H1 (cell line): ENCODE results near the gene PLVAP. TPM values are rescaled to one million over a fixed set of nuclear protein-coding genes. Genes with fewer than 3 reads are reported as not detected.

Experiments
- CTCF ChIA-PET: fragments of 300-600 bp; sonication (Branson Sonifier 250); formaldehyde crosslinking; loops from one replicate; lab custom pipeline; 2021; ENCODE audit not compliant: partially characterized antibody; lab: Charles Lee
- POLR2A ChIA-PET: fragments of 300-600 bp; sonication (Branson Sonifier 250); formaldehyde crosslinking; loops from one replicate; lab custom pipeline; 2021; ENCODE audit warnings: inconsistent platforms; ENCODE audit not compliant: partially characterized antibody; lab: Charles Lee
- DNase-seq, 2 experiments: peaks; one replicate each; pipeline versions ENCODE4 v3.0.0 to v3.0.0-alpha.2; 2010 to 2022; ENCODE audit warnings: low spot score in 2 of 2, low read depth in 1 of 2, mixed read lengths in 1 of 2
- FAIRE-seq: peaks from 2 replicates; lab custom pipeline; 2011; peaks lifted over from hg19 to GRCh38; lab: Jason Lieb, UNC
- H2AFZ ChIP-seq: 2 replicates; pipeline ENCODE4 v1.8.1; 2012; ENCODE audit warnings: low read length, inconsistent platforms
- H2AK5ac ChIP-seq: 2 replicates; pipeline ENCODE4 v1.6.1; 2013; ENCODE audit warnings: low read depth, low read length
- H2BK120ac ChIP-seq: replicated peaks from 2 replicates; pipeline ENCODE3; 2013; ENCODE audit warnings: low read depth, low read length, inconsistent platforms
- H2BK12ac ChIP-seq: 2 replicates; pipeline ENCODE4 v1.6.1; 2013; ENCODE audit warnings: low read depth, low read length
- H2BK15ac ChIP-seq: 2 replicates; pipeline ENCODE4 v1.6.1; 2013; ENCODE audit warnings: low read length
- H2BK20ac ChIP-seq: 2 replicates; pipeline ENCODE4 v1.6.1; 2013; ENCODE audit warnings: low read length
- H2BK5ac ChIP-seq: 2 replicates; pipeline ENCODE4 v1.6.1; 2013; ENCODE audit warnings: low read depth, low read length
- H3K14ac ChIP-seq: 2 replicates; pipeline ENCODE4 v1.6.1; 2013; ENCODE audit warnings: inconsistent platforms; ENCODE audit not compliant: insufficient read length
- H3K18ac ChIP-seq: 2 replicates; pipeline ENCODE4 v1.6.1; 2013; ENCODE audit warnings: low read length; ENCODE audit errors: extremely low read depth
- H3K23ac ChIP-seq: 2 replicates; pipeline ENCODE4 v1.6.1; 2013; ENCODE audit warnings: inconsistent platforms; ENCODE audit not compliant: insufficient read length
- H3K23me2 ChIP-seq: 2 replicates; pipeline ENCODE4 v1.6.1; 2013; ENCODE audit warnings: low read depth, low read length
- H3K27ac ChIP-seq: 2 replicates; pipeline ENCODE4 v1.6.1; 2011; ENCODE audit warnings: low read depth, low read length, inconsistent platforms
- H3K27me3 ChIP-seq, 4 experiments: replicated peaks in 1 of 4; 1 replicate in 1 of 4; 2 replicates in 3 of 4; pipeline versions ENCODE4 v1.6.1 to v1.8.1; 2011 to 2013; ENCODE audit warnings: low read length in 3 of 4, mild to moderate bottlenecking in 3 of 4, inconsistent platforms in 2 of 4, mixed read lengths in 2 of 4, moderate library complexity in 1 of 4; ENCODE audit not compliant: control insufficient read depth in 3 of 4, insufficient read depth in 3 of 4; ENCODE audit errors: extremely low read depth in 1 of 4
- H3K36me3 ChIP-seq, 4 experiments: 2 replicates each; pipeline versions ENCODE4 v1.6.1 to v1.8.1; 2011 to 2013; ENCODE audit warnings: mild to moderate bottlenecking in 4 of 4, low read length in 3 of 4, moderate library complexity in 2 of 4, control low read depth in 1 of 4, inconsistent platforms in 1 of 4; ENCODE audit not compliant: insufficient read depth in 4 of 4, control insufficient read depth in 2 of 4
- H3K4ac ChIP-seq: replicated peaks from 2 replicates; pipeline ENCODE3; 2013; ENCODE audit warnings: low read length, low read depth, mixed read lengths, inconsistent platforms; ENCODE audit not compliant: insufficient read length
- H3K4me1 ChIP-seq, 4 experiments: replicated peaks in 1 of 4; 1 replicate in 1 of 4; 2 replicates in 3 of 4; pipeline versions ENCODE4 v1.6.1 to v1.8.1; 2011 to 2013; ENCODE audit warnings: low read length in 3 of 4, inconsistent platforms in 2 of 4, mixed read lengths in 1 of 4; ENCODE audit not compliant: insufficient read depth in 4 of 4, control insufficient read depth in 3 of 4
- H3K4me2 ChIP-seq, 2 experiments: 2 replicates each; pipeline versions ENCODE4 v1.6.1 to v1.8.1; 2011 to 2013; ENCODE audit warnings: low read depth in 2 of 2, low read length in 2 of 2, control low read depth in 1 of 2, inconsistent platforms in 1 of 2, mild to moderate bottlenecking in 1 of 2; ENCODE audit not compliant: insufficient read depth in 1 of 2
- H3K4me3 ChIP-seq, 4 experiments: fragments of 200-600, 300-600 bp in 1 of 4; sonication (generic), shearing (Covaris generic), sonication (Bioruptor Twin) in 1 of 4; 2 replicates each; pipeline versions ENCODE4 v1.5.1 to v1.8.1; 2011 to 2016; ENCODE audit warnings: low read length in 4 of 4, low read depth in 3 of 4, control low read depth in 2 of 4, inconsistent platforms in 2 of 4, mild to moderate bottlenecking in 2 of 4, mixed read lengths in 1 of 4, moderate library complexity in 1 of 4; ENCODE audit not compliant: insufficient read depth in 2 of 4; ENCODE audit errors: extremely low read depth in 1 of 4
- H3K56ac ChIP-seq: replicated peaks from 2 replicates; pipeline ENCODE3; 2013; ENCODE audit warnings: low read depth, mild to moderate bottlenecking, mixed read lengths, low read length, inconsistent platforms; ENCODE audit not compliant: insufficient read length
- H3K79me1 ChIP-seq: 2 replicates; pipeline ENCODE4 v1.6.1; 2013; ENCODE audit warnings: low read depth, low read length, control low read depth
- H3K79me2 ChIP-seq, 2 experiments: 2 replicates each; pipeline versions ENCODE4 v1.6.1 to v1.8.1; 2012 to 2013; ENCODE audit warnings: low read length in 2 of 2, mild to moderate bottlenecking in 2 of 2, inconsistent platforms in 1 of 2; ENCODE audit not compliant: insufficient read depth in 2 of 2, control insufficient read depth in 1 of 2
- H3K9ac ChIP-seq, 4 experiments: replicated peaks in 1 of 4; 1 replicate in 1 of 4; 2 replicates in 3 of 4; pipeline versions ENCODE4 v1.6.1 to v1.8.1; 2011 to 2013; ENCODE audit warnings: low read depth in 3 of 4, low read length in 3 of 4, control low read depth in 2 of 4, mild to moderate bottlenecking in 2 of 4, moderate library complexity in 2 of 4, inconsistent platforms in 1 of 4; ENCODE audit errors: extremely low read depth in 1 of 4
- H3K9me3 ChIP-seq, 2 experiments: 2 replicates each; pipeline versions ENCODE4 v1.6.1 to v1.8.1; 2012 to 2013; ENCODE audit warnings: mild to moderate bottlenecking in 2 of 2, moderate library complexity in 2 of 2, control low read depth in 1 of 2, inconsistent platforms in 1 of 2, low read depth in 1 of 2, low read length in 1 of 2, mixed read lengths in 1 of 2; ENCODE audit not compliant: insufficient read depth in 2 of 2
- H4K20me1 ChIP-seq, 2 experiments: replicated peaks in 1 of 2; 2 replicates each; pipeline versions ENCODE3 to v1.8.1; 2011 to 2013; ENCODE audit warnings: inconsistent platforms in 2 of 2, low read length in 2 of 2, mild to moderate bottlenecking in 1 of 2; ENCODE audit not compliant: insufficient read depth in 2 of 2, control insufficient read depth in 1 of 2
- H4K5ac ChIP-seq: 2 replicates; pipeline ENCODE4 v1.6.1; 2013; ENCODE audit warnings: low read length, low read depth, mixed read lengths, inconsistent platforms; ENCODE audit not compliant: insufficient read length
- H4K8ac ChIP-seq: 2 replicates; pipeline ENCODE4 v1.8.0; 2013; ENCODE audit warnings: mild to moderate bottlenecking, moderate library complexity, low read length, inconsistent platforms; ENCODE audit not compliant: insufficient read depth; ENCODE audit errors: extremely low read depth
- H4K91ac ChIP-seq: replicated peaks from 2 replicates; pipeline ENCODE3; 2013; ENCODE audit warnings: low read length, mixed read lengths, inconsistent platforms; ENCODE audit not compliant: insufficient read length
- ASH2L ChIP-seq: fragments of 200-600, 300-600 bp; sonication (generic); IDR thresholded peaks from one replicate; pipeline ENCODE4 v1.7.1; 2017; ENCODE audit warnings: low read length
- CHD2 ChIP-seq: IDR thresholded peaks from 2 replicates; pipeline ENCODE4 v1.6.1; 2012; ENCODE audit warnings: low read length, improper control_type of control experiment
- CREB1 ChIP-seq: IDR thresholded peaks from 2 replicates; pipeline ENCODE4 v1.6.1; 2012; ENCODE audit warnings: inconsistent platforms
- FOSL1 ChIP-seq: IDR thresholded peaks from 2 replicates; pipeline ENCODE4 v1.6.1; 2011; ENCODE audit warnings: mild to moderate bottlenecking, low read depth, low read length, moderate library complexity; ENCODE audit not compliant: insufficient read depth
- GABPA ChIP-seq: IDR thresholded peaks from 2 replicates; pipeline ENCODE4 v1.6.1; 2011; ENCODE audit warnings: mild to moderate bottlenecking, low read length, moderate library complexity, borderline replicate concordance; ENCODE audit not compliant: insufficient read depth
- GTF2F1 ChIP-seq: IDR thresholded peaks from 2 replicates; pipeline ENCODE4 v1.6.1; 2012; ENCODE audit warnings: low read depth, low read length, improper control_type of control experiment, borderline replicate concordance
- KDM1A ChIP-seq: fragments of 200-600, 300-600 bp; sonication (generic); IDR thresholded peaks from 2 replicates; pipeline ENCODE4 v1.7.1; 2016; ENCODE audit warnings: mild to moderate bottlenecking, low read length, borderline replicate concordance
- NRF1 ChIP-seq: IDR thresholded peaks from 2 replicates; pipeline ENCODE4 v1.6.1; 2011; ENCODE audit warnings: mild to moderate bottlenecking, low read depth, low read length, improper control_type of control experiment
- RNF2 ChIP-seq: fragments of 200-900, 300-1000 bp; sonication (generic); IDR thresholded peaks from 2 replicates; pipeline ENCODE4 v1.7.1; 2016; ENCODE audit warnings: borderline replicate concordance, low read depth, mild to moderate bottlenecking, antibody characterized with exemption, low read length; ENCODE audit not compliant: poor library complexity, severe bottlenecking; ENCODE audit errors: missing control alignments
- SIRT6 ChIP-seq: IDR thresholded peaks from one replicate; pipeline ENCODE4 v1.7.1; 2012; ENCODE audit warnings: low read length, inconsistent platforms
- SP1 ChIP-seq: IDR thresholded peaks from 2 replicates; pipeline ENCODE4 v1.6.1; 2011; ENCODE audit warnings: low read depth, low read length
- SP2 ChIP-seq: IDR thresholded peaks from 2 replicates; pipeline ENCODE4 v1.6.1; 2012; ENCODE audit warnings: mild to moderate bottlenecking, low read length, inconsistent platforms
- TAF7 ChIP-seq: optimal IDR thresholded peaks from 2 replicates; pipeline ENCODE3; 2011; ENCODE audit warnings: low read depth, mild to moderate bottlenecking, inconsistent platforms, low read length, moderate library complexity, borderline replicate concordance
- YY1 ChIP-seq: IDR thresholded peaks from 2 replicates; pipeline ENCODE4 v1.6.1; 2011; ENCODE audit warnings: low read depth, mild to moderate bottlenecking, low read length
- WGBS, 2 experiments: shearing (Covaris generic) in 1 of 2; methylation state at CpG; one replicate each; pipeline versions ENCODE4 v1.1.6 to v1.1.7; 2013 to 2015; ENCODE audit warnings: low lambda C conversion rate in 2 of 2, mixed read lengths in 2 of 2, inconsistent platforms in 1 of 2, low coverage in 1 of 2, missing lambda C conversion rate in 1 of 2; ENCODE audit not compliant: insufficient replicate concordance in 2 of 2, insufficient coverage in 1 of 2, insufficient read length in 1 of 2; ENCODE audit errors: extremely low coverage in 1 of 2, missing lambda C conversion rate in 1 of 2; 5-methylcytosine and 5-hydroxymethylcytosine counted together
- polyA plus RNA-seq, 7 experiments: library from polyadenylated mRNA; depleted of rRNA in 3 of 7; stranded (reverse) in 5 of 7; unstranded in 2 of 7; fragments of >200 nt in 5 of 7; fragments of 200-250 nt in 2 of 7; gene quantifications; 1 replicate in 5 of 7; 2 replicates in 1 of 7; 4 replicates in 1 of 7; pipeline versions ENCODE4 v1.2.1 to v1.2.3, GENCODE V29; 2011 to 2013; ENCODE audit warnings: missing spikeins in 2 of 7, mixed read lengths in 2 of 7
- total RNA-seq: library from RNA; stranded (reverse); fragmentation: NEBNext Ultra II Directional; extraction: Animal tissue kit (Norgen Biotek cat#: 25700); gene quantifications from 2 replicates; pipeline ENCODE4 v1.2.1, GENCODE V29; 2021

Gene PLVAP
- total and polyA plus RNA-seq, 2 of the 8 experiments (the other 6 are each of a cell fraction or from before 2014, with no cell fraction given) = 0.32 TPM; not detected in 1

DNA sequence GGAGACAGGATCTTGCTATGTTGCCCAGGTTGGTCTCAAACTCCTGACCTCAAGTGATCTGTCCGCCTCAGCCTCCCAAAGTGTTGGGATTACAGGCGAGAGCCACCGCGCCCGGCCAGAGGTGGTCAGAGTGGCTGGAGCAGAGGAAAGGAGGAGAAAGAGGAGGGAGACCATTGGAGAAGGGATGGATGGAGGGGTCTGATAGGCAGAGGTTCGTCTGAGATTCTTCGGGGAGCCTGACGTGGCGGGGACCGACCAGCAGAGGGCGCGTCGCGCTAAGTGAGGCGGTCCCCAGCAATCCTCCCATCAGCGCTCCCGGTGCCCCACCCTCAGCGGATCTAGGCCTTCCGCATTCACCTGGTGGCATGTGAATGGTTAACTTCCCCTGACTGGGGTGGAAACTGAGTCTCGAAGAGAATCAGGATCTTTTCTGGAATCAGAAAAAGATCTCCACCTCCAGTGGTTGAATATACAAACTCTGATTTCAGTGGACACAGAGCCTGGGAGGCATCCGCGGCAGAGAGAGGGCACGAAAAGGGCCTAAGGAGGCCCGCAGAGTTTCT, 31.0 kb downstream of the PLVAP start:
- Histone ChIP-seq H3K4me1 (peaks cover 0 to 4% (median 3%) of the 10 kb centered on the region in 4 experiments; a peak in 3 of 7 replicates), H3K23me2 (no peaks in the 10 kb centered on the region), H2AK5ac (no peak overlapping the region), H3K27ac (no peak overlapping the region), H3K56ac (no peak overlapping the region), H2BK12ac (no peak overlapping the region), H4K20me1 (no peaks in the 10 kb centered on the region), H4K8ac (no peak overlapping the region), H4K5ac (no peak overlapping the region), H2AFZ (no peak overlapping the region), H3K14ac (no peak overlapping the region), H2BK20ac (no peak overlapping the region), H3K23ac (no peak overlapping the region), H2BK5ac (no peak overlapping the region), H3K79me2 (no peaks in the 10 kb centered on the region), H3K36me3 (peaks cover 0 to 3% (median 0%) of the 10 kb centered on the region in 4 experiments; a peak in 1 of 8 replicates), H4K91ac (no peak overlapping the region), H3K4me2 (no peak overlapping the region), H3K79me1 (no peaks in the 10 kb centered on the region), H3K9ac (no peak overlapping the region), H2BK15ac (no peak overlapping the region), H3K18ac (no peak overlapping the region), H3K9me3 (no peaks in the 10 kb centered on the region), H3K27me3 (no peaks in the 10 kb centered on the region), H3K4ac (no peak overlapping the region), H2BK120ac (no peak overlapping the region), H3K4me3 (no peak overlapping the region)
- CTCF ChIA-PET = interaction anchor here (0.6 to 13.5 kb wide), 12 partner anchors 8 to 120 kb away, joined by 3 to 153 read pairs (median 4); partner anchors contain the start of genes CCDC194 and DDA1
- FAIRE-seq (peak; percentile 68), DNase-seq (peak; percentile 63 to 98)
- WGBS, 2 experiments = 24% methylated on average over 24 of the region's 24 CpGs; no CpG with 5 or more reads in 1 of the 2 experiments
- POLR2A ChIA-PET = interaction anchor here (0.6 to 1.4 kb wide), 4 partner anchors 11 to 131 kb away, joined by 3 to 6 read pairs (median 3); partner anchors contain the start of gene USE1
- TF ChIP-seq NRF1 (no peak), GTF2F1 (no peak), CHD2 (no peak), SP2 (no peak), GABPA (no peak), SIRT6 (no peak), CREB1 (peak; percentile 67), TAF7 (no peak), RNF2 (no peak), YY1 (no peak), FOSL1 (no peak), SP1 (peak; percentile 18; the same call in 1 of the 2 replicates), KDM1A (peak; percentile 71; the same call in 1 of the 2 replicates), ASH2L (no peak)
